Activated CD8-positive, alpha-beta T cell treated with anti-CD3 and anti-CD28 coated beads for 36 hours (primary cell): ENCODE results near the gene IGFBP3. TPM values are rescaled to one million over a fixed set of nuclear protein-coding genes. Genes with fewer than 3 reads are reported as not detected.

Experiments used
- ATAC-seq: fragments of 200-7000 bp; cut with Tn5 transposase; one replicate; pipeline ENCODE4 v1.10.0; 2021; ENCODE audit warnings: mild to moderate bottlenecking, moderate library complexity
- CTCF ChIA-PET: fragments of 350-600 bp; sonication (Branson Sonifier 250); formaldehyde crosslinking; loops from one replicate; lab custom pipeline; 2021; ENCODE audit warnings: antibody characterized with exemption; lab: Charles Lee
- POLR2A ChIA-PET: fragments of 350-600 bp; sonication (Branson Sonifier 250); formaldehyde crosslinking; loops from one replicate; lab custom pipeline; 2021; ENCODE audit warnings: antibody characterized with exemption; lab: Charles Lee
- DNase-seq: peaks from one replicate; pipeline ENCODE4 v3.0.0-alpha.2; 2020
- H3K27ac Mint-ChIP-seq: one replicate; pipeline ENCODE4 v1.8.0; 2021; ENCODE audit warnings: mild to moderate bottlenecking, mixed read lengths
- H3K27me3 Mint-ChIP-seq: one replicate; pipeline ENCODE4 v1.8.0; 2021; ENCODE audit warnings: mixed read lengths
- H3K36me3 Mint-ChIP-seq: one replicate; pipeline ENCODE4 v1.8.0; 2021; ENCODE audit warnings: low read depth, mixed read lengths
- H3K4me1 Mint-ChIP-seq: one replicate; pipeline ENCODE4 v1.8.0; 2021; ENCODE audit warnings: low read depth, mixed read lengths
- H3K4me3 Mint-ChIP-seq: one replicate; pipeline ENCODE4 v1.8.0; 2021; ENCODE audit warnings: mild to moderate bottlenecking, moderate library complexity, mixed read lengths
- H3K9me3 Mint-ChIP-seq: one replicate; pipeline ENCODE4 v1.8.0; 2021; ENCODE audit warnings: mixed read lengths
- intact Hi-C: fragments of 100-400 bp; cut with micrococcal nuclease; formaldehyde crosslinking; loops from one replicate; pipeline ENCODE4 v1.10.0; 2022
- total RNA-seq, 2 experiments: library from RNA; stranded (reverse); gene quantifications; one replicate each; pipeline ENCODE4 v1.2.3, GENCODE V29; 2021
- TF ChIP-seq, protein P1 (sequence below): fragments of 200-600 bp; IDR thresholded peaks from one replicate; pipeline ENCODE4 v1.8.0; 2022; ENCODE audit warnings: antibody characterized with exemption, mild to moderate bottlenecking

Gene IGFBP3
- total RNA-seq, 2 experiments from 2014 or later, result 0.25 TPM; not detected in 1

GRCh38 chr7:45919993-45920459, 1.0 kb downstream of the IGFBP3 start:
- Mint-ChIP-seq H3K9me3 (no peaks in the 10 kb centered on the region), H3K4me3 (no peak overlapping the region), H3K27me3 (peaks cover 66% of the 10 kb centered on the region), H3K27ac (no peak overlapping the region), H3K36me3 (no peaks in the 10 kb centered on the region), H3K4me1 (peaks cover 25% of the 10 kb centered on the region)
- DNase-seq (no peak), ATAC-seq (no peak)
- TF ChIP-seq, protein P1, sequence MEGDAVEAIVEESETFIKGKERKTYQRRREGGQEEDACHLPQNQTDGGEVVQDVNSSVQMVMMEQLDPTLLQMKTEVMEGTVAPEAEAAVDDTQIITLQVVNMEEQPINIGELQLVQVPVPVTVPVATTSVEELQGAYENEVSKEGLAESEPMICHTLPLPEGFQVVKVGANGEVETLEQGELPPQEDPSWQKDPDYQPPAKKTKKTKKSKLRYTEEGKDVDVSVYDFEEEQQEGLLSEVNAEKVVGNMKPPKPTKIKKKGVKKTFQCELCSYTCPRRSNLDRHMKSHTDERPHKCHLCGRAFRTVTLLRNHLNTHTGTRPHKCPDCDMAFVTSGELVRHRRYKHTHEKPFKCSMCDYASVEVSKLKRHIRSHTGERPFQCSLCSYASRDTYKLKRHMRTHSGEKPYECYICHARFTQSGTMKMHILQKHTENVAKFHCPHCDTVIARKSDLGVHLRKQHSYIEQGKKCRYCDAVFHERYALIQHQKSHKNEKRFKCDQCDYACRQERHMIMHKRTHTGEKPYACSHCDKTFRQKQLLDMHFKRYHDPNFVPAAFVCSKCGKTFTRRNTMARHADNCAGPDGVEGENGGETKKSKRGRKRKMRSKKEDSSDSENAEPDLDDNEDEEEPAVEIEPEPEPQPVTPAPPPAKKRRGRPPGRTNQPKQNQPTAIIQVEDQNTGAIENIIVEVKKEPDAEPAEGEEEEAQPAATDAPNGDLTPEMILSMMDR, result no peak
- POLR2A ChIA-PET, result no interaction called here
- intact Hi-C loops, result loop anchor here (5.0 kb wide), 2 partner anchors 432 to 1167 kb away; no protein-coding TSS in a partner anchor
- CTCF ChIA-PET, result interaction anchor here (1.6 kb wide), 1 partner anchor 1168 kb away, joined by 5 read pairs; no protein-coding TSS in a partner anchor

- Mint-ChIP-seq H3K4me3 (no peak overlapping the region), H3K4me1 (peaks cover 25% of the 10 kb centered on the region), H3K36me3 (no peaks in the 10 kb centered on the region), H3K9me3 (no peaks in the 10 kb centered on the region), H3K27ac (no peak overlapping the region), H3K27me3 (peaks cover 62% of the 10 kb centered on the region)
- ATAC-seq (no peak), DNase-seq (no peak)
- ChIA-PET CTCF (interaction anchor here (1.4 to 2.3 kb wide), 4 partner anchors 20 to 1259 kb away, joined by 3 to 6 read pairs (median 4); no protein-coding TSS in a partner anchor), POLR2A (no interaction called here)
- intact Hi-C loops, result loop anchor here (5.0 kb wide), 2 partner anchors 433 to 1168 kb away; no protein-coding TSS in a partner anchor
- TF ChIP-seq, protein P1, result no peak
Observed at GRCh38 chr7:45919231-45919784, 1.8 kb downstream of the IGFBP3 start.

DNA sequence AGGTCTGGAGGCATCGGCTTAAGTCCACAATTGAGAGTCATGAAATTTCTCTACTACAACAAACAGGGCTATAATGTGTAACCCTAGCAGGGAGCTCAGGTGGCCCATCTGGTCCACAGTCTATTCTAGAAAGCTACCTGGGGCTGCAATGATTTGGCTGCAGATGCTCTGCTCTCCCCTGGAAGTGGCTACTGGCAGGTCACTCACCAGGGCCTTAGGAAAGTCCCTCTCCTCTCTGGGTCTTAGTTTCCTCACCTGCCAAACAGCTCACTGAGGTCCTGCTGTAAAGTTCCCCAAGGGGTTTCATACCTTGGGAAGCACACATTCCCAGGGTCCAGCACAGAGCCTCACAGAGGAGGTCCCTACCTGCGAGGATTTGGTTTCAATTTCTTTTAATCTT, 2.5 kb downstream of the IGFBP3 start:
- peaks cover 25% of the 10 kb centered on the region for H3K4me1 Mint-ChIP-seq
- ChIA-PET POLR2A (no interaction called here), CTCF (interaction anchor here (1.0 to 2.3 kb wide), 8 partner anchors 10 to 1260 kb away, joined by 3 to 6 read pairs (median 4); no protein-coding TSS in a partner anchor)
- H3K9me3 Mint-ChIP-seq, result no peaks in the 10 kb centered on the region
- DNase-seq (no peak), ATAC-seq (no peak)
- intact Hi-C loops, result loop anchor here (5.0 kb wide), 2 partner anchors 434 to 1169 kb away; no protein-coding TSS in a partner anchor
- peaks cover 60% of the 10 kb centered on the region for H3K27me3 Mint-ChIP-seq
- TF ChIP-seq, protein P1, result no peak
- H3K36me3 Mint-ChIP-seq, result no peaks in the 10 kb centered on the region
- no peak overlapping the region for H3K4me3 Mint-ChIP-seq
- H3K27ac Mint-ChIP-seq, result no peak overlapping the region

- no peaks in the 10 kb centered on the region for H3K9me3 Mint-ChIP-seq
- ChIA-PET CTCF (interaction anchor here (0.8 to 2.3 kb wide), 16 partner anchors 9 to 1170 kb away, joined by 3 to 6 read pairs (median 4); no protein-coding TSS in a partner anchor), POLR2A (no interaction called here)
- no peak overlapping the region for H3K27ac Mint-ChIP-seq
- intact Hi-C loops, result loop anchor here (5.0 kb wide), 2 partner anchors 435 to 1170 kb away; no protein-coding TSS in a partner anchor
- H3K27me3 Mint-ChIP-seq, result peaks cover 54% of the 10 kb centered on the region
- ATAC-seq (peak; percentile 61), DNase-seq (peak; percentile 82)
- no peaks in the 10 kb centered on the region for H3K36me3 Mint-ChIP-seq
- no peak overlapping the region for H3K4me3 Mint-ChIP-seq
- TF ChIP-seq, protein P1, result peak; percentile 91
- peaks cover 18% of the 10 kb centered on the region for H3K4me1 Mint-ChIP-seq
Observed at GRCh38 chr7:45917658-45918057, 3.4 kb downstream of the IGFBP3 start.

GRCh38 chr7:45917064-45917463, 4.0 kb downstream of the IGFBP3 start:
- TF ChIP-seq, protein P1, result no peak
- Mint-ChIP-seq H3K9me3 (no peaks in the 10 kb centered on the region), H3K36me3 (no peaks in the 10 kb centered on the region), H3K27me3 (peaks cover 51% of the 10 kb centered on the region), H3K4me3 (no peak overlapping the region), H3K4me1 (peaks cover 12% of the 10 kb centered on the region), H3K27ac (no peak overlapping the region)
- intact Hi-C loops, result loop anchor here (5.0 kb wide), 2 partner anchors 435 to 1170 kb away; no protein-coding TSS in a partner anchor
- ChIA-PET POLR2A (no interaction called here), CTCF (interaction anchor here (1.0 to 2.3 kb wide), 8 partner anchors 8 to 1150 kb away, joined by 3 to 6 read pairs (median 5); no protein-coding TSS in a partner anchor)
- no peak for DNase-seq
- no peak for ATAC-seq
